ENCODE results near the gene ZNF106. TPM values are rescaled to one million over a fixed set of nuclear protein-coding genes. Genes with fewer than 3 reads are reported as not detected.

Gene ZNF106
- total RNA-seq, 1 experiment from 2014 or later: 28.5 TPM

- TF ChIP-seq, protein P1, sequence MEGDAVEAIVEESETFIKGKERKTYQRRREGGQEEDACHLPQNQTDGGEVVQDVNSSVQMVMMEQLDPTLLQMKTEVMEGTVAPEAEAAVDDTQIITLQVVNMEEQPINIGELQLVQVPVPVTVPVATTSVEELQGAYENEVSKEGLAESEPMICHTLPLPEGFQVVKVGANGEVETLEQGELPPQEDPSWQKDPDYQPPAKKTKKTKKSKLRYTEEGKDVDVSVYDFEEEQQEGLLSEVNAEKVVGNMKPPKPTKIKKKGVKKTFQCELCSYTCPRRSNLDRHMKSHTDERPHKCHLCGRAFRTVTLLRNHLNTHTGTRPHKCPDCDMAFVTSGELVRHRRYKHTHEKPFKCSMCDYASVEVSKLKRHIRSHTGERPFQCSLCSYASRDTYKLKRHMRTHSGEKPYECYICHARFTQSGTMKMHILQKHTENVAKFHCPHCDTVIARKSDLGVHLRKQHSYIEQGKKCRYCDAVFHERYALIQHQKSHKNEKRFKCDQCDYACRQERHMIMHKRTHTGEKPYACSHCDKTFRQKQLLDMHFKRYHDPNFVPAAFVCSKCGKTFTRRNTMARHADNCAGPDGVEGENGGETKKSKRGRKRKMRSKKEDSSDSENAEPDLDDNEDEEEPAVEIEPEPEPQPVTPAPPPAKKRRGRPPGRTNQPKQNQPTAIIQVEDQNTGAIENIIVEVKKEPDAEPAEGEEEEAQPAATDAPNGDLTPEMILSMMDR (IDR thresholded peaks at IDR 0.05 in 2 of 3, conservative IDR thresholded peaks at IDR 0.05 in 1 of 3; ENCODE audit: borderline replicate concordance in 1 of 3, insufficient read depth in 1 of 3, low read depth in 2 of 3, low read length in 2 of 3): no peak
- TF ChIP-seq TCF7L2 (IDR thresholded peaks at IDR 0.05; ENCODE audit: borderline replicate concordance, extremely low read depth, insufficient read depth, insufficient read length): no peak
- TF ChIP-seq ZBTB33 (IDR thresholded peaks at IDR 0.05; ENCODE audit: extremely low read depth, insufficient replicate concordance, low read length): no peak
- no peak for TF ChIP-seq EZH2phosphoT487 (IDR thresholded peaks at IDR 0.05; ENCODE audit: borderline replicate concordance)
- TF ChIP-seq ZFX (IDR thresholded peaks at IDR 0.05): no peak
- no peak for TF ChIP-seq EGR1 (IDR thresholded peaks at IDR 0.05; ENCODE audit: low read depth)
Measured at GRCh38 chr15:42384597-42384996, 106.3 kb downstream of the ZNF106 start (continued).

- Histone ChIP-seq H4K20me1 (ENCODE audit: insufficient read depth) (no peaks in the 10 kb centered on the region), H3K4me1 (ENCODE audit: control insufficient read depth in 1 of 2, insufficient read depth in 2 of 2, low read length in 2 of 2) (no peaks in the 10 kb centered on the region), H3K36me3 (ENCODE audit: control insufficient read depth in 1 of 2, insufficient read depth in 2 of 2, low read length in 2 of 2) (no peaks in the 10 kb centered on the region), H3K9me3 (ENCODE audit: control insufficient read depth in 1 of 2, insufficient read depth in 1 of 2, low read depth in 1 of 2, low read length in 2 of 2) (no peaks in the 10 kb centered on the region), H3K9me2 (ENCODE audit: insufficient read depth) (no peaks in the 10 kb centered on the region), H2AFZ (ENCODE audit: low read depth, low read length, poor library complexity, severe bottlenecking) (no peak overlapping the region), H3K4me3 (replicated peaks in 1 of 2; ENCODE audit: low read depth in 1 of 2, low read length in 2 of 2) (no peak overlapping the region), H3K27me3 (ENCODE audit: insufficient read depth, low read length) (no peaks in the 10 kb centered on the region), H3K4me2 (ENCODE audit: low read length) (no peak overlapping the region), H3K27ac (ENCODE audit: low read depth, low read length) (no peak overlapping the region), H3K9ac (ENCODE audit: low read length) (no peak overlapping the region), H3K79me2 (ENCODE audit: insufficient read depth, low read length) (no peaks in the 10 kb centered on the region)
- ATAC-seq: no peak
- ChIA-PET RAD21 (ENCODE audit: low non-redundant PET in 1 of 2, low total read pairs in 2 of 2, uncharacterized antibody in 2 of 2, unreplicated experiment in 2 of 2) (no interaction called here), CTCF (no interaction called here), POLR2A (no interaction called here)
- DNase-seq (ENCODE audit: low read depth, low spot score): no peak
- no TSS peak for BruUV-seq (replicated peaks)
- intact Hi-C loops (cut with micrococcal nuclease): no loop called here
- TF ChIP-seq SP1 (IDR thresholded peaks at IDR 0.05; ENCODE audit: low read depth): no peak
- TF ChIP-seq ELF1 (IDR thresholded peaks at IDR 0.05; ENCODE audit: borderline replicate concordance, low read depth): no peak
- no peak for TF ChIP-seq POLR2A (IDR thresholded peaks at IDR 0.05; ENCODE audit: borderline replicate concordance, extremely low read depth, insufficient read depth, insufficient read length)
- no peak for TF ChIP-seq SIN3A (IDR thresholded peaks at IDR 0.05; ENCODE audit: low read depth)
- TF ChIP-seq ZBTB33 (IDR thresholded peaks at IDR 0.05; ENCODE audit: extremely low read depth, insufficient replicate concordance, low read length): no peak
- no peak for TF ChIP-seq POLR2AphosphoS5 (IDR thresholded peaks at IDR 0.05; ENCODE audit: low read depth, low read length)
- no peak for TF ChIP-seq YY1 (IDR thresholded peaks at IDR 0.05; ENCODE audit: extremely low read depth, insufficient replicate concordance, low read depth, low read length)
- no peak for TF ChIP-seq EZH2 (IDR thresholded peaks at IDR 0.05)
- TF ChIP-seq FOSL1 (IDR thresholded peaks at IDR 0.05; ENCODE audit: low read depth): no peak
- no peak for TF ChIP-seq TCF7L2 (IDR thresholded peaks at IDR 0.05; ENCODE audit: borderline replicate concordance, extremely low read depth, insufficient read depth, insufficient read length)
- no peak for TF ChIP-seq JUND (IDR thresholded peaks at IDR 0.05)
- TF ChIP-seq ZFX (IDR thresholded peaks at IDR 0.05): no peak
- TF ChIP-seq, protein P2, sequence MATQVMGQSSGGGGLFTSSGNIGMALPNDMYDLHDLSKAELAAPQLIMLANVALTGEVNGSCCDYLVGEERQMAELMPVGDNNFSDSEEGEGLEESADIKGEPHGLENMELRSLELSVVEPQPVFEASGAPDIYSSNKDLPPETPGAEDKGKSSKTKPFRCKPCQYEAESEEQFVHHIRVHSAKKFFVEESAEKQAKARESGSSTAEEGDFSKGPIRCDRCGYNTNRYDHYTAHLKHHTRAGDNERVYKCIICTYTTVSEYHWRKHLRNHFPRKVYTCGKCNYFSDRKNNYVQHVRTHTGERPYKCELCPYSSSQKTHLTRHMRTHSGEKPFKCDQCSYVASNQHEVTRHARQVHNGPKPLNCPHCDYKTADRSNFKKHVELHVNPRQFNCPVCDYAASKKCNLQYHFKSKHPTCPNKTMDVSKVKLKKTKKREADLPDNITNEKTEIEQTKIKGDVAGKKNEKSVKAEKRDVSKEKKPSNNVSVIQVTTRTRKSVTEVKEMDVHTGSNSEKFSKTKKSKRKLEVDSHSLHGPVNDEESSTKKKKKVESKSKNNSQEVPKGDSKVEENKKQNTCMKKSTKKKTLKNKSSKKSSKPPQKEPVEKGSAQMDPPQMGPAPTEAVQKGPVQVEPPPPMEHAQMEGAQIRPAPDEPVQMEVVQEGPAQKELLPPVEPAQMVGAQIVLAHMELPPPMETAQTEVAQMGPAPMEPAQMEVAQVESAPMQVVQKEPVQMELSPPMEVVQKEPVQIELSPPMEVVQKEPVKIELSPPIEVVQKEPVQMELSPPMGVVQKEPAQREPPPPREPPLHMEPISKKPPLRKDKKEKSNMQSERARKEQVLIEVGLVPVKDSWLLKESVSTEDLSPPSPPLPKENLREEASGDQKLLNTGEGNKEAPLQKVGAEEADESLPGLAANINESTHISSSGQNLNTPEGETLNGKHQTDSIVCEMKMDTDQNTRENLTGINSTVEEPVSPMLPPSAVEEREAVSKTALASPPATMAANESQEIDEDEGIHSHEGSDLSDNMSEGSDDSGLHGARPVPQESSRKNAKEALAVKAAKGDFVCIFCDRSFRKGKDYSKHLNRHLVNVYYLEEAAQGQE (IDR thresholded peaks at IDR 0.05; ENCODE audit: low read depth): no peak
- TF ChIP-seq EGR1 (IDR thresholded peaks at IDR 0.05; ENCODE audit: low read depth): no peak
Measured at GRCh38 chr15:42378011-42378410, 112.9 kb downstream of the ZNF106 start.
